NT2/D1 (cell line): ENCODE measurements around the gene PPM1L.

ENCODE experiments used
- SUZ12 ChIP-seq: IDR thresholded peaks from 2 replicates; pipeline ENCODE4 v1.6.1; 2011; ENCODE audit not compliant: insufficient read length, insufficient read depth; ENCODE audit errors: extremely low read depth
- YY1 ChIP-seq: IDR thresholded peaks from 2 replicates; pipeline ENCODE4 v1.6.1; 2011; ENCODE audit not compliant: insufficient read length, insufficient read depth
- ZNF274 ChIP-seq: IDR thresholded peaks from 2 replicates; pipeline ENCODE4 v1.6.1; 2011; ENCODE audit warnings: mild to moderate bottlenecking, low read depth, low read length

DNA sequence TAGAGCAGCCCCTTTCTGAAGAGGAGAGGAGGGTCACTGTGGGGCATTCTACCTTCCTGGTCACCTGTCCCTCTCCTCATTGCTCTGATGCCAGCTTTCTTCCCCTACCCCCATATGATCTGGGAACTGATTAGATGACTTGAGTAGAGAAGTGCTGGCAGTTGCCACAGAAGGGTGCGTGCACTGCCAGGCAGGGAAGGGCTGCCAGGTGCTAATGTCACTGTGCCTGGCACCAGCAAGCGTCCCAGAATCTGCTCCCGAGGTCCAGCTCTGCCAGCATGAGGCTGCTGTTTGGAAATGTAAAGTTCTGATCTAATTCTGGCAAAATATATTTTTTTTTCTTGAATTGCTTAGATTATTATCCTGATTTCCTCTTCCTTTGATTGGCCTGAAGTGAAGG lies 52.8 kb downstream of the PPM1L start:
- TF ChIP-seq ZNF274 (no peak), YY1 (no peak), SUZ12 (no peak)
